CD4-positive, alpha-beta T cell treated with Interleukin-10 for 1 hour (primary cell): ENCODE results near the gene STRAP.
"Not testable (repeated sequence)": the region's sequence is repeated elsewhere in the genome, so short reads cannot be mapped to it uniquely, and the experiment has no call there.

ENCODE experiments used
- DNase-seq: peaks from one replicate; pipeline ENCODE4 v3.0.0-alpha.2; 2020

STRAP gene

GRCh38 chr12:15874556-15875145, 7.5 kb upstream of the STRAP start:
- DNase-seq = not testable (repeated sequence)

GRCh38 chr12:15875863-15876262, 6.3 kb upstream of the STRAP start:
- DNase-seq = no peak

- no peak for DNase-seq
Observed at GRCh38 chr12:15879413-15879812, 2.8 kb upstream of the STRAP start.

- no peak for DNase-seq
Observed at GRCh38 chr12:15880721-15881120, 1.5 kb upstream of the STRAP start.

GRCh38 chr12:15883536-15883935, 1.3 kb downstream of the STRAP start:
- no peak for DNase-seq

- DNase-seq = no peak
Observed at GRCh38 chr12:15886372-15887042, 4.3 kb downstream of the STRAP start.

GRCh38 chr12:15887043-15887817, 5.0 kb downstream of the STRAP start:
- no peak for DNase-seq

GRCh38 chr12:15892645-15893259, 10.6 kb downstream of the STRAP start:
- DNase-seq = no peak

- no peak for DNase-seq
Observed at GRCh38 chr12:15893260-15893659, 11.1 kb downstream of the STRAP start.

GRCh38 chr12:15896867-15897266, 14.7 kb downstream of the STRAP start:
- no peak for DNase-seq

GRCh38 chr12:15897433-15897832, 15.2 kb downstream of the STRAP start:
- DNase-seq = no peak

- peak; percentile 57 for DNase-seq
Observed at GRCh38 chr12:15899282-15899870, 17.2 kb downstream of the STRAP start.

- no peak for DNase-seq
Observed at GRCh38 chr12:15904378-15904920, 22.3 kb downstream of the STRAP start.

GRCh38 chr12:15910468-15910863, 28.3 kb downstream of the STRAP start:
- no peak for DNase-seq

GRCh38 chr12:15910864-15911721, 28.9 kb downstream of the STRAP start, which contains the start of gene DERA:
TSS of gene DERA (plus strand) at chr12:15911332. CDS start at chr12:15911384, 52 bp downstream.
- peak; percentile 58 for DNase-seq

- DNase-seq = not testable (repeated sequence)
Observed at GRCh38 chr12:15911931-15912330, 29.7 kb downstream of the STRAP start.

- not testable (repeated sequence) for DNase-seq
Observed at GRCh38 chr12:15914131-15914530, 31.9 kb downstream of the STRAP start.

GRCh38 chr12:15918066-15918465, 35.9 kb downstream of the STRAP start:
- no peak for DNase-seq

GRCh38 chr12:15919418-15919817, 37.2 kb downstream of the STRAP start:
- DNase-seq = no peak

- no peak for DNase-seq
Observed at GRCh38 chr12:15924956-15925355, 42.8 kb downstream of the STRAP start.

- DNase-seq = no peak
Observed at GRCh38 chr12:15928346-15928745, 46.2 kb downstream of the STRAP start.
